SU-DHL-6 (cell line): Measurements from ENCODE around the gene HRH2.

Experiments
- EZH2phosphoT487 ChIP-seq: fragments of 200-600 bp; sonication (generic), shearing (Covaris generic); conservative IDR thresholded peaks from 2 replicates; pipeline ENCODE4 v1.6.1; 2018; ENCODE audit warnings: mild to moderate bottlenecking, antibody characterized with exemption, low read length, moderate library complexity, mixed read lengths
- TF ChIP-seq, protein P1 (sequence below): fragments of 200-600 bp; sonication (generic); IDR thresholded peaks from one replicate; pipeline ENCODE4 v1.5.1; 2017; ENCODE audit warnings: antibody characterized with exemption, mild to moderate bottlenecking, low read length, moderate library complexity; ENCODE audit not compliant: insufficient read depth, poor library complexity, severe bottlenecking

GRCh38 chr5:175691761-175692160 lies 33.9 kb downstream of the HRH2 start:
- TF ChIP-seq, protein P1, sequence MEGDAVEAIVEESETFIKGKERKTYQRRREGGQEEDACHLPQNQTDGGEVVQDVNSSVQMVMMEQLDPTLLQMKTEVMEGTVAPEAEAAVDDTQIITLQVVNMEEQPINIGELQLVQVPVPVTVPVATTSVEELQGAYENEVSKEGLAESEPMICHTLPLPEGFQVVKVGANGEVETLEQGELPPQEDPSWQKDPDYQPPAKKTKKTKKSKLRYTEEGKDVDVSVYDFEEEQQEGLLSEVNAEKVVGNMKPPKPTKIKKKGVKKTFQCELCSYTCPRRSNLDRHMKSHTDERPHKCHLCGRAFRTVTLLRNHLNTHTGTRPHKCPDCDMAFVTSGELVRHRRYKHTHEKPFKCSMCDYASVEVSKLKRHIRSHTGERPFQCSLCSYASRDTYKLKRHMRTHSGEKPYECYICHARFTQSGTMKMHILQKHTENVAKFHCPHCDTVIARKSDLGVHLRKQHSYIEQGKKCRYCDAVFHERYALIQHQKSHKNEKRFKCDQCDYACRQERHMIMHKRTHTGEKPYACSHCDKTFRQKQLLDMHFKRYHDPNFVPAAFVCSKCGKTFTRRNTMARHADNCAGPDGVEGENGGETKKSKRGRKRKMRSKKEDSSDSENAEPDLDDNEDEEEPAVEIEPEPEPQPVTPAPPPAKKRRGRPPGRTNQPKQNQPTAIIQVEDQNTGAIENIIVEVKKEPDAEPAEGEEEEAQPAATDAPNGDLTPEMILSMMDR = no peak
- TF ChIP-seq EZH2phosphoT487 = no peak
